Keratinocyte (primary cell): ENCODE results near the gene PTMA. TPM values are rescaled to one million over a fixed set of nuclear protein-coding genes. Genes with fewer than 3 reads are reported as not detected.

ENCODE experiments used
- DNase-seq: peaks from one replicate; pipeline ENCODE4 v3.0.0-alpha.2; 2011; ENCODE audit warnings: low read depth, missing footprints, low spot score
- FAIRE-seq: peaks from 2 replicates; lab custom pipeline; 2011; peaks lifted over from hg19 to GRCh38; lab: Jason Lieb, UNC
- H2AFZ ChIP-seq: 2 replicates; pipeline ENCODE4 v1.6.0; 2012; ENCODE audit warnings: low read length, control low read depth, inconsistent platforms; ENCODE audit not compliant: control insufficient read depth
- H3K27ac ChIP-seq: 2 replicates; pipeline ENCODE4 v1.5.1; 2011; ENCODE audit warnings: low read length; ENCODE audit not compliant: control insufficient read depth, insufficient read depth
- H3K27me3 ChIP-seq: 3 replicates; pipeline ENCODE4 v1.6.0; 2011; ENCODE audit warnings: low read length; ENCODE audit not compliant: control insufficient read depth, insufficient read depth; ENCODE audit errors: extremely low read depth
- H3K36me3 ChIP-seq, 2 experiments: 2 replicates in 1 of 2; 3 replicates in 1 of 2; pipeline ENCODE4 v1.5.1; 2011; ENCODE audit warnings: low read length in 2 of 2, mild to moderate bottlenecking in 1 of 2; ENCODE audit not compliant: control insufficient read depth in 2 of 2, insufficient read depth in 2 of 2; ENCODE audit errors: extremely low read depth in 1 of 2
- H3K4me1 ChIP-seq: 3 replicates; pipeline ENCODE4 v1.5.1; 2011; ENCODE audit warnings: low read length; ENCODE audit not compliant: control insufficient read depth, insufficient read depth; ENCODE audit errors: extremely low read depth
- H3K4me2 ChIP-seq: 3 replicates; pipeline ENCODE4 v1.6.0; 2011; ENCODE audit warnings: low read depth, low read length; ENCODE audit not compliant: control insufficient read depth, insufficient read depth; ENCODE audit errors: extremely low read depth
- H3K4me3 ChIP-seq, 3 experiments: fragments of 200-600 bp in 1 of 3; sonication (generic) in 1 of 3; 2 replicates in 2 of 3; 3 replicates in 1 of 3; pipeline ENCODE4 v1.5.1; 2011 to 2016; ENCODE audit warnings: low read length in 3 of 3, mild to moderate bottlenecking in 3 of 3, control low read depth in 2 of 3, inconsistent platforms in 1 of 3, low read depth in 1 of 3, mixed read lengths in 1 of 3, mixed run types in 1 of 3, moderate library complexity in 1 of 3; ENCODE audit not compliant: control insufficient read depth in 2 of 3, insufficient read depth in 2 of 3; ENCODE audit errors: extremely low read depth in 1 of 3
- H3K79me2 ChIP-seq: 2 replicates; pipeline ENCODE4 v1.6.0; 2012; ENCODE audit warnings: low read length; ENCODE audit not compliant: control insufficient read depth, insufficient read depth
- H3K9ac ChIP-seq: 3 replicates; pipeline ENCODE4 v1.6.0; 2011; ENCODE audit warnings: low read length; ENCODE audit not compliant: control insufficient read depth, insufficient read depth; ENCODE audit errors: extremely low read depth
- H3K9me1 ChIP-seq: 3 replicates; pipeline ENCODE4 v1.6.0; 2011; ENCODE audit warnings: low read length; ENCODE audit not compliant: control insufficient read depth, insufficient read depth; ENCODE audit errors: extremely low read depth
- H3K9me3 ChIP-seq: 2 replicates; pipeline ENCODE4 v1.5.1; 2012; ENCODE audit warnings: low read depth, low read length; ENCODE audit not compliant: control insufficient read depth
- H4K20me1 ChIP-seq: 3 replicates; pipeline ENCODE4 v1.6.0; 2011; ENCODE audit warnings: low read length; ENCODE audit not compliant: control insufficient read depth, insufficient read depth; ENCODE audit errors: extremely low read depth
- CTCF ChIP-seq, 3 experiments: IDR thresholded peaks in 1 of 3; conservative IDR thresholded peaks in 1 of 3; optimal IDR thresholded peaks in 1 of 3; 2 replicates in 2 of 3; 3 replicates in 1 of 3; pipeline versions ENCODE3 to v1.5.1; 2011; ENCODE audit warnings: low read length in 3 of 3, mild to moderate bottlenecking in 3 of 3, moderate library complexity in 2 of 3, control low read depth in 1 of 3, inconsistent platforms in 1 of 3; ENCODE audit not compliant: insufficient read depth in 2 of 3; ENCODE audit errors: extremely low read depth in 1 of 3
- EZH2 ChIP-seq: IDR thresholded peaks from one replicate; pipeline ENCODE4 v1.6.1; 2012; ENCODE audit warnings: inconsistent platforms, mild to moderate bottlenecking, low read length, moderate library complexity
- dilution Hi-C: fragments of 300-500 bp; cut with MboI; formaldehyde crosslinking; loops from one replicate; pipeline ENCODE4 v1.7.0; 2020; ENCODE audit warnings: low sequenced_read_pairs; ENCODE audit not compliant: extremely low pct_ligation_motif_present
- polyA plus RNA-seq, 5 experiments: library from polyadenylated mRNA; depleted of rRNA in 3 of 5; stranded (reverse) in 3 of 5; stranded (forward) in 1 of 5; unstranded in 1 of 5; fragments of >200 nt; gene quantifications; 1 replicate in 1 of 5; 2 replicates in 3 of 5; 3 replicates in 1 of 5; pipeline versions ENCODE4 v1.2.1 to v1.2.3, GENCODE V29; 2011 to 2012; ENCODE audit warnings: missing spikeins in 2 of 5, low read depth in 1 of 5, low replicate concordance in 1 of 5

PTMA gene
- polyA plus RNA-seq, 1 donor (not counting 4 experiments of a cell fraction or from before 2014, with no cell fraction given) = 598 TPM

DNA sequence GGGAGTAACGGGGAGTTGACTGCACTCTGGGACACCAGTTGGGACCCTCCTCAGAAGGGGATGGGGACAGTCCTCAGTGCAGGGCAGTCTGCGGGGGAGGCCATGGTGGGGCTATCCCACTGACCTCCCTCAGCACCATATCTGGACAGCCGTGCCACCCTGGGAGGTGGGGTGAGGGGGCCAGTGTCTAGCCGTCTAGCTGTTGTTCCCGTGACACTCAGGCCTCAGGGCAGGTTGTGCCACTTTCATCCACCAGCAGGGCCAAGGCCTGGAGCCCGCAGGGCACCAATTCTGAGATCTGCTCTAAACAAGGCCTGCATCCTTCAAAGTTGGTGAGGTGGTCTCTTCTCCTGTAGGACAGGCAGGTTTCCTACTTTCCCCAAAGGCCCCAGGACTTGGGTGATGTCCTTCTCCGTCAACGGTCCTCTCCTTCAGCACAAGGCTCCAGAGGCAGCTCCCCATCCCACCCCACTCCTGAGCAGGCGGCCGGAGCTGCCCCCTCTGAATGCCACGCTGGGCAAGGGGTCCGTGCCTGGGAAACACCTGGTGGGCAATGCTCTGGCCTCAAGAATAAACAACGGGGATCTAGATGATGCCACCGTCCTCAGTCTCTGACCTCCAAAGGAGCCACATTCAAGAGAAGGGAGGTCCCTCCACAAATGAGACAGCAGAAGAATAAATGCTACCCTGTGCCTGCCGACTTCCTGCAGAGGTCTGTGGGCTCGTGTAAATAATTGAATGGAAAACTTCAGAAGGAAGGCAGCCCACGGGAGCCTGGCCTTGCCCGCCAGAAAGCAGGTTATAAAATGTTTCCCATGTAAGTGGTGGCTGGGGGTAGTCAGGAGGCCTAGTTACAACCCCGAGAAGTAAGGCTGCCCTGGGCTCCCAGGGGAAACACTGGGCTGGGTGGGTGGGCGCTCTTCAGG is 42.8 kb upstream of the PTMA start:
- no peaks in the 10 kb centered on the region for H3K79me2 ChIP-seq
- peak overlapping the region; percentile 74 for H3K9ac ChIP-seq
- no peaks in the 10 kb centered on the region for H3K27me3 ChIP-seq
- peaks cover 19% of the 10 kb centered on the region for H3K4me1 ChIP-seq
- dilution Hi-C loops = no loop called here
- peak overlapping the region; percentile 90 for H2AFZ ChIP-seq
- H3K9me1 ChIP-seq = no peaks in the 10 kb centered on the region
- peak overlapping the region; percentile 74 for H3K4me2 ChIP-seq
- no peak for TF ChIP-seq CTCF (optimal IDR thresholded peaks at IDR 0.05 in 1 of 3, IDR thresholded peaks at IDR 0.05 in 1 of 3, conservative IDR thresholded peaks at IDR 0.05 in 1 of 3; ENCODE audit: extremely low read depth in 1 of 3, insufficient read depth in 2 of 3, low read length in 3 of 3)
- no peak for TF ChIP-seq EZH2
- H3K9me3 ChIP-seq = no peaks in the 10 kb centered on the region
- no peaks in the 10 kb centered on the region for H4K20me1 ChIP-seq
- H3K27ac ChIP-seq = no peak overlapping the region
- H3K4me3 ChIP-seq = no peak overlapping the region
- H3K36me3 ChIP-seq = no peaks in the 10 kb centered on the region
- DNase-seq = no peak
- FAIRE-seq = no peak

DNA sequence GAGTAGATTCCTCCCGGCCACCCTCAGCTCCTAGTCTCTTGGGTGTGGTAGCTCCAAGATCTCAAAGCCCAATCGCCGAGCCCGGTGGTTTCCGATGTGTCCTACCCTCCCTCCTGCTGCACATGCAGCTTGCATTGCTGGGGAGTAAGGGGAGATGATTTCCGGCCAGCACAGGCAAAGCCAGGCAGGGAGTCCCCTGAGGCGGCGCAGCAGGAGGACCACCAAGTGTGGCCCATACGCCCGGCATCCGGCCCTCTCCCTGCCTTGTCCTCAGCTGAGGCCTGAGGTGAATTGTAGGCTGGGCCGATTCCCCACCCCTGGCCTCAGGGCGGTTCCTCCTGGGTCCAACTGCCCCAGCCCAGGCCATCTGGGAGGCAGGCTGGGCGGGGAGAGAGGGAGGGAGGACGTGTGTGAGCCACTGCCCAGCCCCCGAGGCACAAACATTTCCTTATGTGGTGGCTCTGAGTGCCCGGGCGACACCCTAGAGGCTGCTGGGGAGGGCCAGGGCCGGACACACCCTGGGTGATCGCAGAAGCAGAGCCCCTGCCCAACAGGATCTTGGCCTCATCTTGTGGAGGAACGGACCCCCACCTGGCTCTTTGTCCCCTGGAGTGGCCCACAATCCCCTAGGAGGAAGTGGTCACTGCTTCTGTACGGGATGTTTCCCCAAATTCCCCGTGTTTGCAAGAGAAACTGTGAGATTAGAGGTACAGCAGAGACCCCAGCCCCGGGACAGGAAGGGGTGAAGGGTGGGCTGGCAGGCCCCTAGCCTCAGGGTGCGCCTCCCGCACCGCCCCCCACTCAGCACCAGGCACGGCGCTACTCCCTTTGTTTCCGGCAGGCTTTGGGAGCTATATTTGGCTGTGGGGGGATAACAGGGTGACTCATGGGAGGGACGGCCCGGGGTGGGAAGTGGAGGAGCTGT is 41.9 kb upstream of the PTMA start:
- DNase-seq = no peak

More for the DNA sequence above, 41.9 kb upstream of the PTMA start:
- H2AFZ ChIP-seq = peak overlapping the region; percentile 90
- no peaks in the 10 kb centered on the region for H3K9me1 ChIP-seq
- H3K4me2 ChIP-seq = peak overlapping the region; percentile 74
- H3K9ac ChIP-seq = peak overlapping the region; percentile 74
- TF ChIP-seq CTCF (optimal IDR thresholded peaks at IDR 0.05 in 1 of 3, IDR thresholded peaks at IDR 0.05 in 1 of 3, conservative IDR thresholded peaks at IDR 0.05 in 1 of 3; ENCODE audit: extremely low read depth in 1 of 3, insufficient read depth in 2 of 3, low read length in 3 of 3) = no peak
- TF ChIP-seq EZH2 = no peak
- dilution Hi-C loops = no loop called here
- H3K27me3 ChIP-seq = no peaks in the 10 kb centered on the region
- FAIRE-seq = no peak
- H3K4me1 ChIP-seq = peaks cover 22% of the 10 kb centered on the region
- no peaks in the 10 kb centered on the region for H3K9me3 ChIP-seq
- peak overlapping the region in 1 of 3 experiments; percentile 43 for H3K4me3 ChIP-seq
- H3K36me3 ChIP-seq = no peaks in the 10 kb centered on the region
- H3K27ac ChIP-seq = peak overlapping the region; percentile 68
- H4K20me1 ChIP-seq = no peaks in the 10 kb centered on the region
- no peaks in the 10 kb centered on the region for H3K79me2 ChIP-seq
